ENCODE measurements around the gene CHCHD3.

DNA sequence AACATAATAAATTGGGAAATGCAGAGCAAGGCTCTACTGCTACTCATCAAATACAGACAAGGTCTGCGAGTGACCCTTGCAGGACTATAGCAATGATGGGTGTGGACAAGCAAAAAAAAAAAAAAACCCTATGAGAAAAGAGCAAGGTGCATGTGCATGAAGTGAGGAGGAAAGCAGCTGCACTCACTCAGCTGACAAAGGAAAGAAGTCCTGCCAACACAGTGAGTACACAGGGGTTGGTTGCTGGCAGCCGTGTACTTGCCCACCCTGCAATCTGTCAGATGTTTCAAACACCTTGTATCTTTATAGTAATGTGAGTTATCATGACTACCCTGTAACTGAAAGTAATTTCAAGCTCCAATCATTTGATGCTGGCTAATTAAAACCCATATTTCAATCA lies 20.5 kb downstream of the CHCHD3 start:
- TF ChIP-seq, protein P1, sequence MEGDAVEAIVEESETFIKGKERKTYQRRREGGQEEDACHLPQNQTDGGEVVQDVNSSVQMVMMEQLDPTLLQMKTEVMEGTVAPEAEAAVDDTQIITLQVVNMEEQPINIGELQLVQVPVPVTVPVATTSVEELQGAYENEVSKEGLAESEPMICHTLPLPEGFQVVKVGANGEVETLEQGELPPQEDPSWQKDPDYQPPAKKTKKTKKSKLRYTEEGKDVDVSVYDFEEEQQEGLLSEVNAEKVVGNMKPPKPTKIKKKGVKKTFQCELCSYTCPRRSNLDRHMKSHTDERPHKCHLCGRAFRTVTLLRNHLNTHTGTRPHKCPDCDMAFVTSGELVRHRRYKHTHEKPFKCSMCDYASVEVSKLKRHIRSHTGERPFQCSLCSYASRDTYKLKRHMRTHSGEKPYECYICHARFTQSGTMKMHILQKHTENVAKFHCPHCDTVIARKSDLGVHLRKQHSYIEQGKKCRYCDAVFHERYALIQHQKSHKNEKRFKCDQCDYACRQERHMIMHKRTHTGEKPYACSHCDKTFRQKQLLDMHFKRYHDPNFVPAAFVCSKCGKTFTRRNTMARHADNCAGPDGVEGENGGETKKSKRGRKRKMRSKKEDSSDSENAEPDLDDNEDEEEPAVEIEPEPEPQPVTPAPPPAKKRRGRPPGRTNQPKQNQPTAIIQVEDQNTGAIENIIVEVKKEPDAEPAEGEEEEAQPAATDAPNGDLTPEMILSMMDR (tag by site-specific recombination; IDR thresholded peaks at IDR 0.05): no peak
- TF ChIP-seq, protein P2, sequence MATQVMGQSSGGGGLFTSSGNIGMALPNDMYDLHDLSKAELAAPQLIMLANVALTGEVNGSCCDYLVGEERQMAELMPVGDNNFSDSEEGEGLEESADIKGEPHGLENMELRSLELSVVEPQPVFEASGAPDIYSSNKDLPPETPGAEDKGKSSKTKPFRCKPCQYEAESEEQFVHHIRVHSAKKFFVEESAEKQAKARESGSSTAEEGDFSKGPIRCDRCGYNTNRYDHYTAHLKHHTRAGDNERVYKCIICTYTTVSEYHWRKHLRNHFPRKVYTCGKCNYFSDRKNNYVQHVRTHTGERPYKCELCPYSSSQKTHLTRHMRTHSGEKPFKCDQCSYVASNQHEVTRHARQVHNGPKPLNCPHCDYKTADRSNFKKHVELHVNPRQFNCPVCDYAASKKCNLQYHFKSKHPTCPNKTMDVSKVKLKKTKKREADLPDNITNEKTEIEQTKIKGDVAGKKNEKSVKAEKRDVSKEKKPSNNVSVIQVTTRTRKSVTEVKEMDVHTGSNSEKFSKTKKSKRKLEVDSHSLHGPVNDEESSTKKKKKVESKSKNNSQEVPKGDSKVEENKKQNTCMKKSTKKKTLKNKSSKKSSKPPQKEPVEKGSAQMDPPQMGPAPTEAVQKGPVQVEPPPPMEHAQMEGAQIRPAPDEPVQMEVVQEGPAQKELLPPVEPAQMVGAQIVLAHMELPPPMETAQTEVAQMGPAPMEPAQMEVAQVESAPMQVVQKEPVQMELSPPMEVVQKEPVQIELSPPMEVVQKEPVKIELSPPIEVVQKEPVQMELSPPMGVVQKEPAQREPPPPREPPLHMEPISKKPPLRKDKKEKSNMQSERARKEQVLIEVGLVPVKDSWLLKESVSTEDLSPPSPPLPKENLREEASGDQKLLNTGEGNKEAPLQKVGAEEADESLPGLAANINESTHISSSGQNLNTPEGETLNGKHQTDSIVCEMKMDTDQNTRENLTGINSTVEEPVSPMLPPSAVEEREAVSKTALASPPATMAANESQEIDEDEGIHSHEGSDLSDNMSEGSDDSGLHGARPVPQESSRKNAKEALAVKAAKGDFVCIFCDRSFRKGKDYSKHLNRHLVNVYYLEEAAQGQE (tag by site-specific recombination; IDR thresholded peaks at IDR 0.05): no peak
- TF ChIP-seq, protein P3, sequence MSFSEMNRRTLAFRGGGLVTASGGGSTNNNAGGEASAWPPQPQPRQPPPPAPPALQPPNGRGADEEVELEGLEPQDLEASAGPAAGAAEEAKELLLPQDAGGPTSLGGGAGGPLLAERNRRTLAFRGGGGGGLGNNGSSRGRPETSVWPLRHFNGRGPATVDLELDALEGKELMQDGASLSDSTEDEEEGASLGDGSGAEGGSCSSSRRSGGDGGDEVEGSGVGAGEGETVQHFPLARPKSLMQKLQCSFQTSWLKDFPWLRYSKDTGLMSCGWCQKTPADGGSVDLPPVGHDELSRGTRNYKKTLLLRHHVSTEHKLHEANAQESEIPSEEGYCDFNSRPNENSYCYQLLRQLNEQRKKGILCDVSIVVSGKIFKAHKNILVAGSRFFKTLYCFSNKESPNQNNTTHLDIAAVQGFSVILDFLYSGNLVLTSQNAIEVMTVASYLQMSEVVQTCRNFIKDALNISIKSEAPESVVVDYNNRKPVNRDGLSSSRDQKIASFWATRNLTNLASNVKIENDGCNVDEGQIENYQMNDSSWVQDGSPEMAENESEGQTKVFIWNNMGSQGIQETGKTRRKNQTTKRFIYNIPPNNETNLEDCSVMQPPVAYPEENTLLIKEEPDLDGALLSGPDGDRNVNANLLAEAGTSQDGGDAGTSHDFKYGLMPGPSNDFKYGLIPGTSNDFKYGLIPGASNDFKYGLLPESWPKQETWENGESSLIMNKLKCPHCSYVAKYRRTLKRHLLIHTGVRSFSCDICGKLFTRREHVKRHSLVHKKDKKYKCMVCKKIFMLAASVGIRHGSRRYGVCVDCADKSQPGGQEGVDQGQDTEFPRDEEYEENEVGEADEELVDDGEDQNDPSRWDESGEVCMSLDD (tag by site-specific recombination; IDR thresholded peaks at IDR 0.05): no peak
- no peak for TF ChIP-seq ZNF571 (tag by site-specific recombination; IDR thresholded peaks at IDR 0.05)
- TF ChIP-seq, protein P4, sequence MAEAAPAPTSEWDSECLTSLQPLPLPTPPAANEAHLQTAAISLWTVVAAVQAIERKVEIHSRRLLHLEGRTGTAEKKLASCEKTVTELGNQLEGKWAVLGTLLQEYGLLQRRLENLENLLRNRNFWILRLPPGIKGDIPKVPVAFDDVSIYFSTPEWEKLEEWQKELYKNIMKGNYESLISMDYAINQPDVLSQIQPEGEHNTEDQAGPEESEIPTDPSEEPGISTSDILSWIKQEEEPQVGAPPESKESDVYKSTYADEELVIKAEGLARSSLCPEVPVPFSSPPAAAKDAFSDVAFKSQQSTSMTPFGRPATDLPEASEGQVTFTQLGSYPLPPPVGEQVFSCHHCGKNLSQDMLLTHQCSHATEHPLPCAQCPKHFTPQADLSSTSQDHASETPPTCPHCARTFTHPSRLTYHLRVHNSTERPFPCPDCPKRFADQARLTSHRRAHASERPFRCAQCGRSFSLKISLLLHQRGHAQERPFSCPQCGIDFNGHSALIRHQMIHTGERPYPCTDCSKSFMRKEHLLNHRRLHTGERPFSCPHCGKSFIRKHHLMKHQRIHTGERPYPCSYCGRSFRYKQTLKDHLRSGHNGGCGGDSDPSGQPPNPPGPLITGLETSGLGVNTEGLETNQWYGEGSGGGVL (tag by site-specific recombination; IDR thresholded peaks at IDR 0.05): no peak
- no peak for TF ChIP-seq ZNF10 (tag by site-specific recombination; IDR thresholded peaks at IDR 0.05)
- no peak for TF ChIP-seq ZNF473 (tag by site-specific recombination; IDR thresholded peaks at IDR 0.05)
- TF ChIP-seq ZNF768 (tag by site-specific recombination; IDR thresholded peaks at IDR 0.05): no peak
- TF ChIP-seq TCF7L2 (IDR thresholded peaks at IDR 0.05; ENCODE audit: borderline replicate concordance, low read depth, low read length): no peak
- TF ChIP-seq, protein P5, sequence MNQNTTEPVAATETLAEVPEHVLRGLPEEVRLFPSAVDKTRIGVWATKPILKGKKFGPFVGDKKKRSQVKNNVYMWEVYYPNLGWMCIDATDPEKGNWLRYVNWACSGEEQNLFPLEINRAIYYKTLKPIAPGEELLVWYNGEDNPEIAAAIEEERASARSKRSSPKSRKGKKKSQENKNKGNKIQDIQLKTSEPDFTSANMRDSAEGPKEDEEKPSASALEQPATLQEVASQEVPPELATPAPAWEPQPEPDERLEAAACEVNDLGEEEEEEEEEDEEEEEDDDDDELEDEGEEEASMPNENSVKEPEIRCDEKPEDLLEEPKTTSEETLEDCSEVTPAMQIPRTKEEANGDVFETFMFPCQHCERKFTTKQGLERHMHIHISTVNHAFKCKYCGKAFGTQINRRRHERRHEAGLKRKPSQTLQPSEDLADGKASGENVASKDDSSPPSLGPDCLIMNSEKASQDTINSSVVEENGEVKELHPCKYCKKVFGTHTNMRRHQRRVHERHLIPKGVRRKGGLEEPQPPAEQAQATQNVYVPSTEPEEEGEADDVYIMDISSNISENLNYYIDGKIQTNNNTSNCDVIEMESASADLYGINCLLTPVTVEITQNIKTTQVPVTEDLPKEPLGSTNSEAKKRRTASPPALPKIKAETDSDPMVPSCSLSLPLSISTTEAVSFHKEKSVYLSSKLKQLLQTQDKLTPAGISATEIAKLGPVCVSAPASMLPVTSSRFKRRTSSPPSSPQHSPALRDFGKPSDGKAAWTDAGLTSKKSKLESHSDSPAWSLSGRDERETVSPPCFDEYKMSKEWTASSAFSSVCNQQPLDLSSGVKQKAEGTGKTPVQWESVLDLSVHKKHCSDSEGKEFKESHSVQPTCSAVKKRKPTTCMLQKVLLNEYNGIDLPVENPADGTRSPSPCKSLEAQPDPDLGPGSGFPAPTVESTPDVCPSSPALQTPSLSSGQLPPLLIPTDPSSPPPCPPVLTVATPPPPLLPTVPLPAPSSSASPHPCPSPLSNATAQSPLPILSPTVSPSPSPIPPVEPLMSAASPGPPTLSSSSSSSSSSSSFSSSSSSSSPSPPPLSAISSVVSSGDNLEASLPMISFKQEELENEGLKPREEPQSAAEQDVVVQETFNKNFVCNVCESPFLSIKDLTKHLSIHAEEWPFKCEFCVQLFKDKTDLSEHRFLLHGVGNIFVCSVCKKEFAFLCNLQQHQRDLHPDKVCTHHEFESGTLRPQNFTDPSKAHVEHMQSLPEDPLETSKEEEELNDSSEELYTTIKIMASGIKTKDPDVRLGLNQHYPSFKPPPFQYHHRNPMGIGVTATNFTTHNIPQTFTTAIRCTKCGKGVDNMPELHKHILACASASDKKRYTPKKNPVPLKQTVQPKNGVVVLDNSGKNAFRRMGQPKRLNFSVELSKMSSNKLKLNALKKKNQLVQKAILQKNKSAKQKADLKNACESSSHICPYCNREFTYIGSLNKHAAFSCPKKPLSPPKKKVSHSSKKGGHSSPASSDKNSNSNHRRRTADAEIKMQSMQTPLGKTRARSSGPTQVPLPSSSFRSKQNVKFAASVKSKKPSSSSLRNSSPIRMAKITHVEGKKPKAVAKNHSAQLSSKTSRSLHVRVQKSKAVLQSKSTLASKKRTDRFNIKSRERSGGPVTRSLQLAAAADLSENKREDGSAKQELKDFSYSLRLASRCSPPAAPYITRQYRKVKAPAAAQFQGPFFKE (tag by site-specific recombination; IDR thresholded peaks at IDR 0.05; ENCODE audit: borderline replicate concordance): no peak
- TF ChIP-seq, protein P6, sequence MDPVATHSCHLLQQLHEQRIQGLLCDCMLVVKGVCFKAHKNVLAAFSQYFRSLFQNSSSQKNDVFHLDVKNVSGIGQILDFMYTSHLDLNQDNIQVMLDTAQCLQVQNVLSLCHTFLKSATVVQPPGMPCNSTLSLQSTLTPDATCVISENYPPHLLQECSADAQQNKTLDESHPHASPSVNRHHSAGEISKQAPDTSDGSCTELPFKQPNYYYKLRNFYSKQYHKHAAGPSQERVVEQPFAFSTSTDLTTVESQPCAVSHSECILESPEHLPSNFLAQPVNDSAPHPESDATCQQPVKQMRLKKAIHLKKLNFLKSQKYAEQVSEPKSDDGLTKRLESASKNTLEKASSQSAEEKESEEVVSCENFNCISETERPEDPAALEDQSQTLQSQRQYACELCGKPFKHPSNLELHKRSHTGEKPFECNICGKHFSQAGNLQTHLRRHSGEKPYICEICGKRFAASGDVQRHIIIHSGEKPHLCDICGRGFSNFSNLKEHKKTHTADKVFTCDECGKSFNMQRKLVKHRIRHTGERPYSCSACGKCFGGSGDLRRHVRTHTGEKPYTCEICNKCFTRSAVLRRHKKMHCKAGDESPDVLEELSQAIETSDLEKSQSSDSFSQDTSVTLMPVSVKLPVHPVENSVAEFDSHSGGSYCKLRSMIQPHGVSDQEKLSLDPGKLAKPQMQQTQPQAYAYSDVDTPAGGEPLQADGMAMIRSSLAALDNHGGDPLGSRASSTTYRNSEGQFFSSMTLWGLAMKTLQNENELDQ (tag by site-specific recombination; IDR thresholded peaks at IDR 0.05; ENCODE audit: low read depth): no peak
